Astrocyte (in vitro differentiated cells and primary cell): ENCODE data around the gene TASOR. TPM values are rescaled to one million over a fixed set of nuclear protein-coding genes. Genes with fewer than 3 reads are reported as not detected.

ENCODE experiments used
- total RNA-seq: library from RNA; stranded (reverse); gene quantifications from 2 replicates; pipeline ENCODE4 v1.2.1, GENCODE V29; 2021

Gene TASOR
- total RNA-seq, 1 donor from 2014 or later, result 42.0 TPM

Other genes starting within 250 kb of the TASOR start
- 4.1 and 7.4 TPM in 2 replicates for gene ERC2, start 214.8 kb downstream of the TASOR start, total RNA-seq
- gene CCDC66, start 126.1 kb downstream of the TASOR start, total RNA-seq, result 11.2 and 12.8 TPM in 2 replicates
- 13.7 and 14.9 TPM in 2 replicates for gene ARHGEF3, start 118.7 kb upstream of the TASOR start, total RNA-seq